CD14-positive monocyte (primary cell): Measurements from ENCODE around the gene TTC7B. TPM values are rescaled to one million over a fixed set of nuclear protein-coding genes. Genes with fewer than 3 reads are reported as not detected.
A peak's percentile ranks its signal among the peaks of the same experiment; 100 is the strongest.

ENCODE experiments used
- DNase-seq, 3 donors: peaks; one replicate each; pipeline ENCODE4 v3.0.0-alpha.2; 2011 to 2022
- H2AFZ ChIP-seq: 2 replicates; pipeline ENCODE4 v1.6.0; 2012; ENCODE audit warnings: mild to moderate bottlenecking, low read depth, low read length, inconsistent platforms; ENCODE audit not compliant: insufficient read depth, poor library complexity, severe bottlenecking
- H3K27ac ChIP-seq, 2 donors: 1 replicate in 1 of 2; 2 replicates in 1 of 2; pipeline ENCODE4 v1.5.1; 2012 to 2013; ENCODE audit warnings: low read length in 2 of 2, control low read depth in 1 of 2, inconsistent platforms in 1 of 2, low read depth in 1 of 2, mild to moderate bottlenecking in 1 of 2
- H3K27me3 ChIP-seq, 2 donors: one replicate each; pipeline versions ENCODE4 v1.6.0 to v1.6.1; 2011 to 2013; ENCODE audit warnings: low read length in 2 of 2; ENCODE audit not compliant: control insufficient read depth in 2 of 2, insufficient read depth in 2 of 2
- H3K36me3 ChIP-seq, 2 donors: replicated peaks in 1 of 2; 1 replicate in 1 of 2; 2 replicates in 1 of 2; pipeline versions ENCODE4 v1.5.1 to v1.6.1; 2012 to 2013; ENCODE audit warnings: low read length in 2 of 2, control low read depth in 1 of 2, inconsistent platforms in 1 of 2, mild to moderate bottlenecking in 1 of 2; ENCODE audit not compliant: insufficient read depth in 2 of 2, control insufficient read depth in 1 of 2
- H3K4me1 ChIP-seq, 2 donors: 1 replicate in 1 of 2; 2 replicates in 1 of 2; pipeline versions ENCODE4 v1.5.1 to v1.6.1; 2012 to 2013; ENCODE audit warnings: low read length in 2 of 2, control low read depth in 1 of 2, inconsistent platforms in 1 of 2, mild to moderate bottlenecking in 1 of 2, moderate library complexity in 1 of 2; ENCODE audit not compliant: insufficient read depth in 2 of 2, control insufficient read depth in 1 of 2
- H3K4me2 ChIP-seq: replicated peaks from 2 replicates; pipeline ENCODE3; 2012; ENCODE audit warnings: low read length, moderate library complexity, mild to moderate bottlenecking; ENCODE audit not compliant: poor library complexity, severe bottlenecking; ENCODE audit errors: extremely low read depth
- H3K4me3 ChIP-seq, 3 experiments: fragments of 200-600 bp in 1 of 3; sonication (generic) in 1 of 3; replicated peaks in 1 of 3; 1 replicate in 2 of 3; 2 replicates in 1 of 3; pipeline ENCODE4 v1.5.1; 2011 to 2013; ENCODE audit warnings: low read length in 3 of 3, mild to moderate bottlenecking in 3 of 3, control low read depth in 2 of 3, low read depth in 2 of 3, inconsistent platforms in 1 of 3, moderate library complexity in 1 of 3
- H3K79me2 ChIP-seq: 2 replicates; pipeline ENCODE4 v1.6.0; 2012; ENCODE audit warnings: mild to moderate bottlenecking, control low read depth, inconsistent platforms, low read length, moderate library complexity; ENCODE audit not compliant: insufficient read depth
- H3K9ac ChIP-seq: 2 replicates; pipeline ENCODE4 v1.6.0; 2017; ENCODE audit warnings: low read length, mild to moderate bottlenecking; ENCODE audit not compliant: insufficient read depth, poor library complexity, severe bottlenecking
- H3K9me3 ChIP-seq, 2 donors: replicated peaks in 1 of 2; 1 replicate in 1 of 2; 2 replicates in 1 of 2; pipeline versions ENCODE4 v1.5.1 to v1.6.1; 2012 to 2013; ENCODE audit warnings: low read length in 2 of 2, control low read depth in 1 of 2; ENCODE audit not compliant: control insufficient read depth in 1 of 2, insufficient read depth in 1 of 2
- H4K20me1 ChIP-seq: 2 replicates; pipeline ENCODE4 v1.6.0; 2012; ENCODE audit warnings: mild to moderate bottlenecking, low read length, control low read depth, moderate library complexity; ENCODE audit not compliant: insufficient read depth
- H3K27ac Mint-ChIP-seq, 7 donors: one replicate each; pipeline ENCODE4 v1.8.0; 2020; ENCODE audit warnings: mild to moderate bottlenecking in 7 of 7, mixed read lengths in 7 of 7, moderate library complexity in 6 of 7, inconsistent platforms in 2 of 7
- H3K27me3 Mint-ChIP-seq, 3 donors: one replicate each; pipeline ENCODE4 v1.8.0; 2021 to 2022; ENCODE audit warnings: low read depth in 3 of 3, mild to moderate bottlenecking in 3 of 3, mixed read lengths in 3 of 3, moderate library complexity in 3 of 3, inconsistent platforms in 1 of 3
- H3K36me3 Mint-ChIP-seq, 2 donors: one replicate each; pipeline ENCODE4 v1.8.0; 2020; ENCODE audit warnings: mixed read lengths in 2 of 2, inconsistent platforms in 1 of 2, mild to moderate bottlenecking in 1 of 2
- H3K4me1 Mint-ChIP-seq: one replicate; pipeline ENCODE4 v1.8.0; 2020; ENCODE audit warnings: mild to moderate bottlenecking, mixed read lengths
- H3K4me3 Mint-ChIP-seq, 2 donors: one replicate each; pipeline ENCODE4 v1.8.0; 2020; ENCODE audit warnings: mild to moderate bottlenecking in 2 of 2, mixed read lengths in 2 of 2, moderate library complexity in 1 of 2
- H3K9me3 Mint-ChIP-seq, 7 donors: one replicate each; pipeline ENCODE4 v1.8.0; 2020 to 2022; ENCODE audit warnings: mixed read lengths in 7 of 7, mild to moderate bottlenecking in 6 of 7, moderate library complexity in 6 of 7, inconsistent platforms in 2 of 7
- CTCF ChIP-seq: fragments of 200-600 bp; IDR thresholded peaks from one replicate; pipeline ENCODE4 v1.8.0; 2022; ENCODE audit warnings: antibody characterized with exemption, mild to moderate bottlenecking
- WGBS: methylation state at CpG from one replicate; pipeline ENCODE4 v1.1.5; 2013; ENCODE audit warnings: missing lambda C conversion rate; ENCODE audit not compliant: insufficient coverage; 5-methylcytosine and 5-hydroxymethylcytosine counted together
- intact Hi-C, 2 donors: fragments of 100-400 bp; cut with micrococcal nuclease; formaldehyde crosslinking; loops; one replicate each; pipeline versions ENCODE4 v1.15.0 to v1.15.1; 2023
- polyA plus RNA-seq, 3 donors: library from polyadenylated mRNA; depleted of rRNA in 1 of 3; unstranded in 2 of 3; stranded (reverse) in 1 of 3; fragments of 300-500 nt in 2 of 3; fragments of >200 nt in 1 of 3; fragmentation: Illumina TruSeq in 2 of 3; gene quantifications; 1 replicate in 2 of 3; 2 replicates in 1 of 3; pipeline ENCODE4 v1.2.3, GENCODE V29; 2012 to 2021

Gene TTC7B
- polyA plus RNA-seq, 3 donors: 0.87 to 2.6 (median 1.2) TPM

DNA sequence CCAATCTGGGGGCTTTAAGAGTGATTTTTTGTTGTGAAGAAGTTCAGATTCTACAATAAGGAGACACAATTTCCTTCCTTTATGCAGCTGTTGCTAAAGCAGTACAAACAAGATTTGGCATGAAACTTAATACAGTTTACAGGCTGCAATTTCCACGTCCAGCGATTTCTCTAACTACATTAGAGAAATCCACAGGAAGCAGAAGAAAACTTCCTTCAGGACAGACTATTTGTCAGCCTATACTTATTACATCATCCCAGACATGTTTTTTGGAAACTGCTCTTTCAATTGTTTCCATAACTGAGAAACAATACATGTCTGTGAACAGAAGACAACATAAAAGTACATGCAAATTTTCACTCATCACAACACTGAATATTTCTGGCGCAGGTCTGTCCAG lies 204.3 kb downstream of the TTC7B start:
- Histone ChIP-seq H3K27ac (no peak overlapping the region), H3K79me2 (no peaks in the 10 kb centered on the region), H2AFZ (no peak overlapping the region), H3K4me1 (peaks cover 45 to 49% of the 10 kb centered on the region in 2 donors), H3K4me3 (no peak overlapping the region), H4K20me1 (no peaks in the 10 kb centered on the region), H3K9ac (no peak overlapping the region), H3K36me3 (no peaks in the 10 kb centered on the region), H3K9me3 (no peaks in the 10 kb centered on the region), H3K27me3 (no peaks in the 10 kb centered on the region), H3K4me2 (no peak overlapping the region)
- Mint-ChIP-seq H3K27ac (peak overlapping the region in 1 of 7 donors; percentile 67), H3K27me3 (peaks cover 0 to 3% (median 0%) of the 10 kb centered on the region in 3 donors), H3K4me1 (peaks cover 56% of the 10 kb centered on the region), H3K4me3 (no peak overlapping the region), H3K9me3 (no peaks in the 10 kb centered on the region), H3K36me3 (no peaks in the 10 kb centered on the region)
- 33% methylated on average over 3 of the region's 3 CpGs for WGBS
- no peak for DNase-seq
- intact Hi-C loops: no loop called here
- no peak for TF ChIP-seq CTCF

DNA sequence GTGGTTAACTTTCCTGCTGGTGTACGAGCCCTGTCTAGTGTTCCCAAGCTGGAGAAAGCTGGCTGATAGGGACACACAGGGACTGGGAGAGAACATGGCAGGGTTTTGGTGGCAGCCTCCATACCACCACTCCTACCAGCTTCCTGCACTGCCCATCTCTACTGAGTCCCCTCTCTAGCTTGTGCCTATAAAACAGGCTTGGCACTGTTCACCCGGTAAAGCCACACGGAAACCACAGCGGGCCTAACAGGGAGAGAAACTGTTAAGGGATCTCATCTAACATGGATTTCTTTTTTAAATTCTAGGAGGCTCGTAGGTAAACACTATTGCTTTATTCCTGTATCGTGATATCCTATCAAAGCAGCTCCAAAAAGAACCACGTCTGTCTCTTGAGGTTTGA lies 204.7 kb downstream of the TTC7B start:
- Histone ChIP-seq H2AFZ (no peak overlapping the region), H3K9me3 (no peaks in the 10 kb centered on the region), H3K79me2 (no peaks in the 10 kb centered on the region), H3K27ac (no peak overlapping the region), H3K27me3 (no peaks in the 10 kb centered on the region), H3K36me3 (no peaks in the 10 kb centered on the region), H3K4me2 (no peak overlapping the region), H3K4me3 (no peak overlapping the region), H3K4me1 (peaks cover 45 to 49% of the 10 kb centered on the region in 2 donors), H4K20me1 (no peaks in the 10 kb centered on the region), H3K9ac (no peak overlapping the region)
- intact Hi-C loops: no loop called here
- Mint-ChIP-seq H3K4me1 (peaks cover 57% of the 10 kb centered on the region), H3K27ac (peak overlapping the region in 2 of 7 donors; percentile 49 to 67), H3K9me3 (no peaks in the 10 kb centered on the region), H3K36me3 (no peaks in the 10 kb centered on the region), H3K27me3 (peaks cover 0 to under 1% (median 0%) of the 10 kb centered on the region in 3 donors), H3K4me3 (no peak overlapping the region)
- TF ChIP-seq CTCF: no peak
- no peak for DNase-seq
- 100% methylated on average over 1 of the region's 7 CpGs for WGBS
